Activated CD8-positive, alpha-beta memory T cell treated with anti-CD3 and anti-CD28 coated beads for 4 hours (primary cell): ENCODE data around the gene SYNDIG1L.
A peak's percentile ranks its signal among the peaks of the same experiment; 100 is the strongest.
"Not testable (repeated sequence)": the region's sequence is repeated elsewhere in the genome, so short reads cannot be mapped to it uniquely, and the experiment has no call there.

Experiments
- DNase-seq, 2 donors: peaks; one replicate each; pipeline ENCODE4 v3.0.0-alpha.2; 2020; ENCODE audit warnings: low read depth in 2 of 2

SYNDIG1L gene

GRCh38 chr14:74426202-74426582 is at the start of gene SYNDIG1L:
Gene SYNDIG1L, minus strand, starts transcription at chr14:74426210. Its CDS starts 16,466 bp downstream, at chr14:74409744.
- DNase-seq, result no peak

GRCh38 chr14:74475678-74476077 is 49.7 kb upstream of the SYNDIG1L start:
- no peak for DNase-seq

- no peak for DNase-seq
Observed at GRCh38 chr14:74474376-74474775, 48.4 kb upstream of the SYNDIG1L start.

- DNase-seq, result no peak
Observed at GRCh38 chr14:74472601-74473000, 46.6 kb upstream of the SYNDIG1L start.

GRCh38 chr14:74469548-74470518 is 43.8 kb upstream of the SYNDIG1L start:
- DNase-seq, result no peak

- DNase-seq, result no peak
Observed at GRCh38 chr14:74468513-74468912, 42.5 kb upstream of the SYNDIG1L start.

GRCh38 chr14:74465335-74465734 is 39.3 kb upstream of the SYNDIG1L start:
- DNase-seq, result no peak

- DNase-seq, result no peak
Observed at GRCh38 chr14:74464785-74465184, 38.8 kb upstream of the SYNDIG1L start.

- DNase-seq, result no peak
Observed at GRCh38 chr14:74463697-74464096, 37.7 kb upstream of the SYNDIG1L start.

GRCh38 chr14:74462993-74463392 is 37.0 kb upstream of the SYNDIG1L start:
- DNase-seq, result no peak

- no peak for DNase-seq
Observed at GRCh38 chr14:74459976-74460375, 34.0 kb upstream of the SYNDIG1L start.

GRCh38 chr14:74459289-74459946 is 33.4 kb upstream of the SYNDIG1L start:
- DNase-seq, result peak in 1 of 2 donors; percentile 1

GRCh38 chr14:74457565-74457895 is 31.5 kb upstream of the SYNDIG1L start:
- no peak for DNase-seq

- no peak for DNase-seq
Observed at GRCh38 chr14:74456684-74457564, 30.9 kb upstream of the SYNDIG1L start.

- not testable (repeated sequence) for DNase-seq
Observed at GRCh38 chr14:74454397-74454796, 28.4 kb upstream of the SYNDIG1L start.

- DNase-seq, result no peak
Observed at GRCh38 chr14:74444866-74445265, 18.9 kb upstream of the SYNDIG1L start.

- no peak for DNase-seq
Observed at GRCh38 chr14:74442757-74443156, 16.7 kb upstream of the SYNDIG1L start.

GRCh38 chr14:74441113-74441512 is 15.1 kb upstream of the SYNDIG1L start:
- no peak for DNase-seq

- DNase-seq, result no peak
Observed at GRCh38 chr14:74438351-74438915, 12.4 kb upstream of the SYNDIG1L start.

- DNase-seq, result no peak
Observed at GRCh38 chr14:74437496-74438053, 11.6 kb upstream of the SYNDIG1L start.

GRCh38 chr14:74434294-74434693 is 8.3 kb upstream of the SYNDIG1L start:
- no peak for DNase-seq
